ENCODE data around the gene CCDC89. TPM values are rescaled to one million over a fixed set of nuclear protein-coding genes. Genes with fewer than 3 reads are reported as not detected.

CCDC89 gene
- total and polyA plus RNA-seq, 9 of the 15 experiments (the other 6 are each of a cell fraction or from before 2014, with no cell fraction given): 0.07 to 0.09 TPM; not detected in 7

GRCh38 chr11:85725510-85726258 lies 39.7 kb upstream of the CCDC89 start:
- H3K9ac ChIP-seq (ENCODE audit: insufficient read depth in 1 of 2, low read depth in 2 of 2, low read length in 2 of 2): no peak overlapping the region
- in situ Hi-C loops (cut with MboI) (no loop called here), intact Hi-C loops (cut with micrococcal nuclease) (no loop called here)
- no peaks in the 10 kb centered on the region for H3K9me3 ChIP-seq (replicated peaks; ENCODE audit: control insufficient read depth, insufficient read depth, low read depth, low read length)
- FAIRE-seq (no peak), ATAC-seq (peak; percentile 31; the same call in 1 of the 3 replicates), DNase-seq (ENCODE audit: extremely low read depth in 1 of 4, low spot score in 3 of 4) (no peak)
- H3K4me1 ChIP-seq (replicated peaks in 1 of 2; ENCODE audit: control insufficient read depth in 2 of 2, insufficient read depth in 2 of 2, low read length in 2 of 2): no peaks in the 10 kb centered on the region
- 2% methylated on average over 3 of the region's 3 CpGs for WGBS (ENCODE audit: insufficient coverage, low coverage, missing lambda C conversion rate)
- H3K79me2 ChIP-seq (ENCODE audit: control insufficient read depth, insufficient read depth, low read length): no peaks in the 10 kb centered on the region
- no peak overlapping the region for H3K4me2 ChIP-seq (ENCODE audit: insufficient read depth, low read length)
- CTCF ChIA-PET (ENCODE audit: low intra/inter-chr PET ratio): no interaction called here
- H4K20me1 ChIP-seq (replicated peaks; ENCODE audit: control insufficient read depth, insufficient read depth, low read length): no peaks in the 10 kb centered on the region
- no peaks in the 10 kb centered on the region for H3K9me1 ChIP-seq (ENCODE audit: control insufficient read depth, insufficient read depth, low read length)
- no peak overlapping the region for H3K4me3 ChIP-seq
- no peaks in the 10 kb centered on the region for H3K36me3 ChIP-seq (ENCODE audit: control insufficient read depth, insufficient read depth, low read length)
- no peak overlapping the region for H2AFZ ChIP-seq (ENCODE audit: low read depth, low read length)
- no peak overlapping the region for H3K27ac ChIP-seq (ENCODE audit: extremely low read depth, low read depth, low read length)
- H3K27me3 ChIP-seq (ENCODE audit: control insufficient read depth in 2 of 2, insufficient read depth in 2 of 2, low read length in 2 of 2): peaks cover under 1 to 5% of the 10 kb centered on the region in 2 experiments; a peak in 3 of 5 replicates
- POLR2A ChIA-PET: interaction anchor here (1.1 kb wide), 1 partner anchor 14 kb away, joined by 3 read pairs; no protein-coding TSS in a partner anchor
- BruUV-seq (replicated peaks): no TSS peak
- TF ChIP-seq JUNB (CRISPR knock-in tag; conservative IDR thresholded peaks at IDR 0.05) (peak; percentile 41; the same call in 1 of the 2 replicates), ARID3A (IDR thresholded peaks at IDR 0.05; ENCODE audit: borderline replicate concordance, low read depth, low read length) (no peak), RBBP5 (IDR thresholded peaks at IDR 0.05; ENCODE audit: borderline replicate concordance, insufficient read depth, low read length, poor library complexity, severe bottlenecking) (no peak), FOSL1 (tag; conservative IDR thresholded peaks at IDR 0.05) (peak; percentile 81), JUND (IDR thresholded peaks at IDR 0.05; ENCODE audit: borderline replicate concordance, low read depth, low read length) (peak; percentile 74), JUND (tag; IDR thresholded peaks at IDR 0.05; ENCODE audit: borderline replicate concordance, low read depth, low read length) (peak; percentile 80), RBM39 (optimal IDR thresholded peaks at IDR 0.05; ENCODE audit: low read depth, low read length) (no peak), MAFK (IDR thresholded peaks at IDR 0.05; ENCODE audit: low read length) (no peak), HMGN3 (IDR thresholded peaks at IDR 0.05; ENCODE audit: borderline replicate concordance, extremely low read depth, insufficient read length, low read depth, low read length) (no peak), PURB (CRISPR knock-in tag; IDR thresholded peaks at IDR 0.05; ENCODE audit: low read depth) (no peak), JUN (IDR thresholded peaks at IDR 0.05; ENCODE audit: borderline replicate concordance, low read depth, low read length) (peak; percentile 68; the same call in 1 of the 2 replicates), JUN (CRISPR knock-in tag; IDR thresholded peaks at IDR 0.05; ENCODE audit: borderline replicate concordance) (no peak)
- TF ChIP-seq, protein P1, sequence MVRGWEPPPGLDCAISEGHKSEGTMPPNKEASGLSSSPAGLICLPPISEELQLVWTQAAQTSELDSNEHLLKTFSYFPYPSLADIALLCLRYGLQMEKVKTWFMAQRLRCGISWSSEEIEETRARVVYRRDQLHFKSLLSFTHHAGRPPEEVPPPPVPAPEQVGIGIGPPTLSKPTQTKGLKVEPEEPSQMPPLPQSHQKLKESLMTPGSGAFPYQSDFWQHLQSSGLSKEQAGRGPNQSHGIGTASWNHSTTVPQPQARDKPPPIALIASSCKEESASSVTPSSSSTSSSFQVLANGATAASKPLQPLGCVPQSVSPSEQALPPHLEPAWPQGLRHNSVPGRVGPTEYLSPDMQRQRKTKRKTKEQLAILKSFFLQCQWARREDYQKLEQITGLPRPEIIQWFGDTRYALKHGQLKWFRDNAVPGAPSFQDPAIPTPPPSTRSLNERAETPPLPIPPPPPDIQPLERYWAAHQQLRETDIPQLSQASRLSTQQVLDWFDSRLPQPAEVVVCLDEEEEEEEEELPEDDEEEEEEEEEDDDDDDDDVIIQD (CRISPR knock-in tag; IDR thresholded peaks at IDR 0.05): no peak
- TF ChIP-seq, protein P2, sequence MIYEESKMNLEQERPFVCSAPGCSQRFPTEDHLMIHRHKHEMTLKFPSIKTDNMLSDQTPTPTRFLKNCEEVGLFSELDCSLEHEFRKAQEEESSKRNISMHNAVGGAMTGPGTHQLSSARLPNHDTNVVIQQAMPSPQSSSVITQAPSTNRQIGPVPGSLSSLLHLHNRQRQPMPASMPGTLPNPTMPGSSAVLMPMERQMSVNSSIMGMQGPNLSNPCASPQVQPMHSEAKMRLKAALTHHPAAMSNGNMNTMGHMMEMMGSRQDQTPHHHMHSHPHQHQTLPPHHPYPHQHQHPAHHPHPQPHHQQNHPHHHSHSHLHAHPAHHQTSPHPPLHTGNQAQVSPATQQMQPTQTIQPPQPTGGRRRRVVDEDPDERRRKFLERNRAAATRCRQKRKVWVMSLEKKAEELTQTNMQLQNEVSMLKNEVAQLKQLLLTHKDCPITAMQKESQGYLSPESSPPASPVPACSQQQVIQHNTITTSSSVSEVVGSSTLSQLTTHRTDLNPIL (CRISPR knock-in tag; IDR thresholded peaks at IDR 0.05): no peak
- TF ChIP-seq, protein P3, sequence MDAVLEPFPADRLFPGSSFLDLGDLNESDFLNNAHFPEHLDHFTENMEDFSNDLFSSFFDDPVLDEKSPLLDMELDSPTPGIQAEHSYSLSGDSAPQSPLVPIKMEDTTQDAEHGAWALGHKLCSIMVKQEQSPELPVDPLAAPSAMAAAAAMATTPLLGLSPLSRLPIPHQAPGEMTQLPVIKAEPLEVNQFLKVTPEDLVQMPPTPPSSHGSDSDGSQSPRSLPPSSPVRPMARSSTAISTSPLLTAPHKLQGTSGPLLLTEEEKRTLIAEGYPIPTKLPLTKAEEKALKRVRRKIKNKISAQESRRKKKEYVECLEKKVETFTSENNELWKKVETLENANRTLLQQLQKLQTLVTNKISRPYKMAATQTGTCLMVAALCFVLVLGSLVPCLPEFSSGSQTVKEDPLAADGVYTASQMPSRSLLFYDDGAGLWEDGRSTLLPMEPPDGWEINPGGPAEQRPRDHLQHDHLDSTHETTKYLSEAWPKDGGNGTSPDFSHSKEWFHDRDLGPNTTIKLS (IDR thresholded peaks at IDR 0.05; ENCODE audit: borderline replicate concordance, low read depth): no peak
